ENCODE results near the gene PHC2.

Gene PHC2

DNA sequence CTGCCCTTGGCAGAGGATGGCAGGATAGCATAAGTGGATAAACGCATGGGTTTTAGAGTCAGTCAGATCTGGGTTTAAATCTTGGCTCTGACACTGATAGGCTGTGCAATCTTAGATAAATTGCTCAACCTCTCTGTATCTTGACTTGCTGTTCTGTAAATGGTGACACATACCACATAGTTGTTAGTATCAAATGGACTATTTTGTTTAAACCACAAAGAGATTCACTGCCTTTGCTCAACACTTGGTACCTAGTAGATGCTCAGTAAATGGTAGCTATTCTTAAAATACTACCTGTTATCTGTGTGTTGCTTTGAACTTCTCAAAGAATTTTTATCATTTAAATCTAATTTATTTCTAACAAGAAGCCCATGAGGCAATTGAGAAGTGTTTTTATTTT is 70.5 kb downstream of the PHC2 start:
- TF ChIP-seq EZH2phosphoT487 (conservative IDR thresholded peaks at IDR 0.05; ENCODE audit: low read length) (no peak), CTCF (IDR thresholded peaks at IDR 0.05; ENCODE audit: insufficient read depth, low read length, poor library complexity, severe bottlenecking) (no peak)

DNA sequence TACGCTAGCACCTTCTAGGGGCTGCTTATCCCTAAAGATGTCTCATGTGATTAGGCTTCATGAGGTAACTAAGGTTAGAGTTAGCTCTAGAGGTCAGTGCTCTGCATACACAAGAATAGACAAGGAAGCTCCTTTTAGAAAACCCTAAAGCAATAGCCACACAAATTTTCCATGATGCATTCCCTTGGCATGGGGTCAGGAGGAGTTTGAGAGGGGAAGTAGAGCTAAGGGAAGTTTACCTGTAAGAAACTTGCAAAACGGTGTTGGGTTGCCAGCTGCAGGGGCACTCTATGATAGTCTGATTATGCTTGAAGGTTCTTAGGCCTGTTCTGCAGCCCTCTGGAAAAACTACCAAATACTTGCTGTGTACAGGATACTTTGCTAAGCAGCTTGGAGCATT is 71.0 kb downstream of the PHC2 start:
- Histone ChIP-seq H3K9ac (ENCODE audit: low read length) (no peak overlapping the region), H3K4me3 (ENCODE audit: insufficient read depth, low read length, poor library complexity, severe bottlenecking) (no peak overlapping the region), H4K20me1 (ENCODE audit: low read depth, low read length) (no peaks in the 10 kb centered on the region), H3K79me2 (ENCODE audit: insufficient read depth, low read length) (no peaks in the 10 kb centered on the region), H3K36me3 (ENCODE audit: low read length) (no peaks in the 10 kb centered on the region), H3K27ac (ENCODE audit: low read depth, low read length) (no peak overlapping the region), H3K9me3 (ENCODE audit: insufficient read depth, low read length) (no peaks in the 10 kb centered on the region), H3K4me2 (ENCODE audit: low read depth, low read length, poor library complexity, severe bottlenecking) (no peak overlapping the region), H2AFZ (ENCODE audit: low read depth, low read length, severe bottlenecking) (no peak overlapping the region), H3K9me2 (replicated peaks; ENCODE audit: insufficient read depth, low read length) (no peaks in the 10 kb centered on the region), H3K27me3 (ENCODE audit: low read length) (no peaks in the 10 kb centered on the region), H3F3A (ENCODE audit: insufficient read depth) (no peaks in the 10 kb centered on the region)
- TF ChIP-seq CTCF (IDR thresholded peaks at IDR 0.05; ENCODE audit: insufficient read depth, low read length, poor library complexity, severe bottlenecking) (no peak), EZH2phosphoT487 (conservative IDR thresholded peaks at IDR 0.05; ENCODE audit: low read length) (no peak)

More for the DNA sequence above, 70.5 kb downstream of the PHC2 start:
- no peaks in the 10 kb centered on the region for H3K36me3 ChIP-seq (ENCODE audit: low read length)
- no peak overlapping the region for H3K27ac ChIP-seq (ENCODE audit: low read depth, low read length)
- H3F3A ChIP-seq (ENCODE audit: insufficient read depth), result no peaks in the 10 kb centered on the region
- H3K9me3 ChIP-seq (ENCODE audit: insufficient read depth, low read length), result no peaks in the 10 kb centered on the region
- no peak overlapping the region for H3K9ac ChIP-seq (ENCODE audit: low read length)
- no peak overlapping the region for H3K4me3 ChIP-seq (ENCODE audit: insufficient read depth, low read length, poor library complexity, severe bottlenecking)
- no peak overlapping the region for H3K4me2 ChIP-seq (ENCODE audit: low read depth, low read length, poor library complexity, severe bottlenecking)
- no peaks in the 10 kb centered on the region for H3K27me3 ChIP-seq (ENCODE audit: low read length)
- no peak overlapping the region for H2AFZ ChIP-seq (ENCODE audit: low read depth, low read length, severe bottlenecking)
- no peaks in the 10 kb centered on the region for H3K9me2 ChIP-seq (replicated peaks; ENCODE audit: insufficient read depth, low read length)
- no peaks in the 10 kb centered on the region for H4K20me1 ChIP-seq (ENCODE audit: low read depth, low read length)
- H3K79me2 ChIP-seq (ENCODE audit: insufficient read depth, low read length), result no peaks in the 10 kb centered on the region

GRCh38 chr1:33358795-33359503 is 71.9 kb downstream of the PHC2 start:
- no peak overlapping the region for H2AFZ ChIP-seq (ENCODE audit: low read depth, low read length, severe bottlenecking)
- no peaks in the 10 kb centered on the region for H3F3A ChIP-seq (ENCODE audit: insufficient read depth)
- H4K20me1 ChIP-seq (ENCODE audit: low read depth, low read length), result no peaks in the 10 kb centered on the region
- H3K9ac ChIP-seq (ENCODE audit: low read length), result no peak overlapping the region
- no peak overlapping the region for H3K27ac ChIP-seq (ENCODE audit: low read depth, low read length)
- no peaks in the 10 kb centered on the region for H3K9me3 ChIP-seq (ENCODE audit: insufficient read depth, low read length)
- H3K79me2 ChIP-seq (ENCODE audit: insufficient read depth, low read length), result no peaks in the 10 kb centered on the region
- no peak overlapping the region for H3K4me3 ChIP-seq (ENCODE audit: insufficient read depth, low read length, poor library complexity, severe bottlenecking)
- TF ChIP-seq EZH2phosphoT487 (conservative IDR thresholded peaks at IDR 0.05; ENCODE audit: low read length), result no peak
- TF ChIP-seq CTCF (IDR thresholded peaks at IDR 0.05; ENCODE audit: insufficient read depth, low read length, poor library complexity, severe bottlenecking), result no peak
- H3K9me2 ChIP-seq (replicated peaks; ENCODE audit: insufficient read depth, low read length), result no peaks in the 10 kb centered on the region
- H3K4me2 ChIP-seq (ENCODE audit: low read depth, low read length, poor library complexity, severe bottlenecking), result no peak overlapping the region
- H3K36me3 ChIP-seq (ENCODE audit: low read length), result no peaks in the 10 kb centered on the region
- no peaks in the 10 kb centered on the region for H3K27me3 ChIP-seq (ENCODE audit: low read length)
